Mesendoderm (in vitro differentiated cells): ENCODE data around the gene DCUN1D3.

Source experiments
- DNase-seq: peaks from one replicate; pipeline ENCODE4 v3.0.0; 2013
- H2AK5ac ChIP-seq: 2 replicates; pipeline ENCODE4 v1.6.1; 2013; ENCODE audit warnings: low read length, inconsistent platforms
- H2BK120ac ChIP-seq: 2 replicates; pipeline ENCODE4 v1.6.1; 2013; ENCODE audit warnings: low read depth, mild to moderate bottlenecking, low read length, moderate library complexity, mixed read lengths
- H2BK15ac ChIP-seq: replicated peaks from 2 replicates; pipeline ENCODE4 v1.6.1; 2013; ENCODE audit warnings: low read depth, mild to moderate bottlenecking, moderate library complexity
- H2BK5ac ChIP-seq: 2 replicates; pipeline ENCODE4 v1.6.1; 2013; ENCODE audit warnings: low read length, inconsistent platforms
- H3K18ac ChIP-seq: 2 replicates; pipeline ENCODE4 v1.6.1; 2013; ENCODE audit warnings: mild to moderate bottlenecking, low read length, mixed read lengths
- H3K23ac ChIP-seq: one replicate; pipeline ENCODE4 v1.6.1; 2013; ENCODE audit warnings: low read length
- H3K27ac ChIP-seq: 2 replicates; pipeline ENCODE4 v1.5.1; 2013; ENCODE audit warnings: low read depth, mild to moderate bottlenecking, inconsistent platforms, low read length, moderate library complexity
- H3K27me3 ChIP-seq: 2 replicates; pipeline ENCODE4 v1.6.1; 2013; ENCODE audit warnings: low read length, control low read depth, mild to moderate bottlenecking, inconsistent platforms; ENCODE audit not compliant: insufficient read depth, poor library complexity
- H3K36me3 ChIP-seq: 2 replicates; pipeline ENCODE4 v1.6.1; 2013; ENCODE audit warnings: low read length, inconsistent platforms; ENCODE audit not compliant: control insufficient read depth, insufficient read depth
- H3K4ac ChIP-seq: one replicate; pipeline ENCODE4 v1.6.1; 2013; ENCODE audit warnings: low read depth, mild to moderate bottlenecking, low read length, moderate library complexity
- H3K4me1 ChIP-seq: 2 replicates; pipeline ENCODE4 v1.6.1; 2013; ENCODE audit warnings: low read depth, low read length, inconsistent platforms; ENCODE audit not compliant: control insufficient read depth
- H3K4me2 ChIP-seq: 2 replicates; pipeline ENCODE4 v1.6.1; 2013; ENCODE audit warnings: low read length
- H3K4me3 ChIP-seq: 2 replicates; pipeline ENCODE4 v1.5.1; 2013; ENCODE audit warnings: mild to moderate bottlenecking, low read length
- H3K56ac ChIP-seq: one replicate; pipeline ENCODE4 v1.6.1; 2013; ENCODE audit warnings: low read length
- H3K79me1 ChIP-seq: 2 replicates; pipeline ENCODE4 v1.6.1; 2013; ENCODE audit warnings: low read length, inconsistent platforms
- H3K79me2 ChIP-seq: 2 replicates; pipeline ENCODE4 v1.6.1; 2013; ENCODE audit warnings: mild to moderate bottlenecking, low read length; ENCODE audit not compliant: control insufficient read depth, insufficient read depth
- H3K9ac ChIP-seq: 2 replicates; pipeline ENCODE4 v1.6.1; 2013; ENCODE audit warnings: low read length, inconsistent platforms
- H4K5ac ChIP-seq: one replicate; pipeline ENCODE4 v1.6.1; 2013; ENCODE audit warnings: low read length
- H4K8ac ChIP-seq: one replicate; pipeline ENCODE4 v1.6.1; 2013; ENCODE audit warnings: low read depth, mild to moderate bottlenecking, control low read depth, low read length, moderate library complexity
- WGBS: extraction: QIAGEN DNeasy Blood & Tissue Kit; methylation state at CpG from one replicate; pipeline ENCODE4 v1.1.7; 2013; ENCODE audit warnings: low lambda C conversion rate, missing lambda C conversion rate; ENCODE audit not compliant: insufficient coverage; ENCODE audit errors: extremely low coverage; 5-methylcytosine and 5-hydroxymethylcytosine counted together

Gene DCUN1D3

DNA sequence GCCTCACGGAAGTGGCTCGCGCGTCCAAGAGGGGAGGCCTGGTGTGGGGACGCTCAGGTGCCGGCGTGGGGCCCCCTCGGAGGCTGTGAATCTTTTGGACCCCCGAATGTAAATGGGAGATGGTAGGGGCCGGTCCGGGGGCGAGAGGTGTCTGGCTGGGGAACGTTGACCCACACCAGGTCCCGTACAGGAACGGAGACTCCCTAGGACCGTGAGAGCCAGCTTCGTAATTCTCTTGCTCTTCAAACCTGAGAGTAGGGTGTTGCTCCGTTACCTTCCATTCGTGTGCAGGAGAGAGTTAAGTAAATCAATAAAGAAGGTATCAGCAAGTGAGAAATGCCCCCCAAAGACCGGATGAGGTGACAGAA lies 894 bp upstream of the DCUN1D3 start:
- no peak overlapping the region for H2BK15ac ChIP-seq
- H3K79me1 ChIP-seq = peaks cover 21% of the 10 kb centered on the region
- peak overlapping the region; percentile 15 for H2BK5ac ChIP-seq
- peak overlapping the region; percentile 69 for H3K18ac ChIP-seq
- H3K79me2 ChIP-seq = peaks cover 32% of the 10 kb centered on the region
- H3K9ac ChIP-seq = peak overlapping the region; percentile 86
- H2AK5ac ChIP-seq = no peak overlapping the region
- H3K23ac ChIP-seq = peak overlapping the region; percentile 16
- peak overlapping the region; percentile 75 for H3K4ac ChIP-seq
- no CpG with 5 or more reads among the region's 20 CpGs for WGBS
- peak overlapping the region; percentile 82 for H4K8ac ChIP-seq
- H2BK120ac ChIP-seq = no peak overlapping the region
- peak overlapping the region; percentile 53 for H3K4me2 ChIP-seq
- peak overlapping the region; percentile 88 for H3K27ac ChIP-seq
- peak; percentile 55 for DNase-seq
- H3K27me3 ChIP-seq = no peaks in the 10 kb centered on the region
- peak overlapping the region; percentile 59 for H3K4me3 ChIP-seq
- peaks cover 2% of the 10 kb centered on the region for H3K4me1 ChIP-seq
- H3K36me3 ChIP-seq = no peaks in the 10 kb centered on the region
- H3K56ac ChIP-seq = peak overlapping the region; percentile 91
- H4K5ac ChIP-seq = no peak overlapping the region

- WGBS = no CpG with 5 or more reads among the region's 23 CpGs
- no peak overlapping the region for H3K23ac ChIP-seq
- H3K79me2 ChIP-seq = peaks cover 36% of the 10 kb centered on the region
- no peak overlapping the region for H2BK120ac ChIP-seq
- H3K4me2 ChIP-seq = peak overlapping the region; percentile 61
- peak overlapping the region; percentile 81 for H2BK5ac ChIP-seq
- H3K9ac ChIP-seq = peak overlapping the region; percentile 92
- H3K4ac ChIP-seq = peak overlapping the region; percentile 63
- H3K4me1 ChIP-seq = peaks cover 2% of the 10 kb centered on the region
- H2AK5ac ChIP-seq = no peak overlapping the region
- H4K5ac ChIP-seq = no peak overlapping the region
- H3K27ac ChIP-seq = no peak overlapping the region
- H2BK15ac ChIP-seq = no peak overlapping the region
- H3K56ac ChIP-seq = peak overlapping the region; percentile 95
- no peaks in the 10 kb centered on the region for H3K27me3 ChIP-seq
- H4K8ac ChIP-seq = no peak overlapping the region
- H3K18ac ChIP-seq = peak overlapping the region; percentile 29
- peak; percentile 29 for DNase-seq
- H3K79me1 ChIP-seq = peaks cover 22% of the 10 kb centered on the region
- no peaks in the 10 kb centered on the region for H3K36me3 ChIP-seq
- H3K4me3 ChIP-seq = peak overlapping the region; percentile 88
These were observed 470 bp downstream of the DCUN1D3 start for GRCh38 chr16:20899477-20900298.

GRCh38 chr16:20899071-20899470 lies 1.1 kb downstream of the DCUN1D3 start:
- Histone ChIP-seq H3K27ac (no peak overlapping the region), H2AK5ac (no peak overlapping the region), H3K9ac (peak overlapping the region; percentile 92), H3K56ac (peak overlapping the region; percentile 95), H3K27me3 (no peaks in the 10 kb centered on the region), H3K79me1 (peaks cover 24% of the 10 kb centered on the region), H2BK15ac (no peak overlapping the region), H4K5ac (no peak overlapping the region), H3K18ac (no peak overlapping the region), H4K8ac (no peak overlapping the region), H3K4me2 (peak overlapping the region; percentile 61), H2BK5ac (no peak overlapping the region), H3K79me2 (peaks cover 40% of the 10 kb centered on the region), H3K4me3 (peak overlapping the region; percentile 88), H3K23ac (no peak overlapping the region), H2BK120ac (no peak overlapping the region), H3K36me3 (no peaks in the 10 kb centered on the region), H3K4ac (no peak overlapping the region), H3K4me1 (peaks cover 2% of the 10 kb centered on the region)
- DNase-seq = peak; percentile 44
- WGBS = no CpG with 5 or more reads among the region's 5 CpGs

DNA sequence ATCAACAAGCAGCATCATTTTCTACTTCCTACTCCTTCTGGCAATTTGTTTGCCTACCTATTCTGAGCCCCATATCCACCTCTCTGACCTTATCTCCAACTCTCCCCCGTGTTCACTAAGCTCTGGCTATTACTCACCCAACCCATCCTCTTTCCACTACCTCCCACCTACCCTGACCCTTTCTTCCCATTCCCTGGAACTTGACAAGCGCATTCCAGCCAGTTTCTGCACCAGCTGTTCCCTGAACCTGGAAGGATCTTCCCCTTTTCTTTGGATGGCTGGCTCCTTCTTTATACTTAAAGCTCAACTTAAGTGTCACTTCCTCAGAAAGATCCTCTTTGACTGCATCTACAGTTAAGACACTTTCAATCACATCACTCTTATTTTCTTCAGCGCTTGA lies 2.2 kb downstream of the DCUN1D3 start:
- no peak overlapping the region for H3K27ac ChIP-seq
- WGBS = no CpG with 5 or more reads among the region's 3 CpGs

DNA sequence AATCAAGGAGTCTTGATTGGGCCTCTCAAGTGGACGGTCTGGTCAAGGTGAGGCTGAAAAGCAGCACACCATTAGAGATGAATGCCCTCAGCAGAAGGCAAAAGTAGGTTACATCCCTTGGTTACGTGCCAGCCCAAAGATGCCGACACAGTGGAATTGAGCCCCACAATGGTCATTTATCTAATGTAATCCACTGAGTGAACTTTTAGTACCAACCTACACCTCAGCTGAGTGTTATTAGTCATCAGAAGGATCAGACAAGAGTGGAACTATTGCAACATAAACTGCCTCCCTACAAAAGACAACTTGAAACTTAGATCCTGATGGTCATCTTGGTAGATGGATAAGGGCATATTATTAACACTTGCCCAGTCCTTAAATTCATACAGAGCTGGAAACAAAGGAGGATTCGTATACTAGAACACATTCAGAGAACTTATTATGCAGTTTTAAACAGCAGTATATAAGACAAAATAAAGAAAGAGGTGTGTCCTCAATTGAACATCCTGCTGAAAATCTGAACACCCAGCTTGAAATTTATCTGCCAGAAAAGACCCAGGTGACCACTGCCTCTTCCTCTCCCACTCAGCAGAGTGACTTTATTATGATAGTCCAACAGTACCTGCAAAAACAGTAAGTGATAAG lies 2.8 kb downstream of the DCUN1D3 start:
- Histone ChIP-seq H3K79me2 (peaks cover 44% of the 10 kb centered on the region), H2BK15ac (no peak overlapping the region), H2BK5ac (no peak overlapping the region), H3K4me2 (no peak overlapping the region), H3K36me3 (no peaks in the 10 kb centered on the region), H3K4ac (no peak overlapping the region), H2AK5ac (no peak overlapping the region), H3K79me1 (peaks cover 24% of the 10 kb centered on the region), H4K5ac (no peak overlapping the region), H4K8ac (no peak overlapping the region), H3K9ac (no peak overlapping the region), H3K27me3 (no peaks in the 10 kb centered on the region), H3K27ac (no peak overlapping the region), H2BK120ac (no peak overlapping the region), H3K4me3 (no peak overlapping the region), H3K4me1 (peaks cover 2% of the 10 kb centered on the region), H3K23ac (no peak overlapping the region), H3K56ac (no peak overlapping the region), H3K18ac (no peak overlapping the region)
- WGBS = no CpG with 5 or more reads among the region's 4 CpGs
- DNase-seq = no peak

More for the DNA sequence above, 2.2 kb downstream of the DCUN1D3 start:
- Histone ChIP-seq H3K4me1 (peaks cover 2% of the 10 kb centered on the region), H3K4ac (no peak overlapping the region), H2BK5ac (no peak overlapping the region), H4K8ac (no peak overlapping the region), H3K79me1 (peaks cover 24% of the 10 kb centered on the region), H3K27me3 (no peaks in the 10 kb centered on the region), H2BK120ac (no peak overlapping the region), H3K56ac (no peak overlapping the region), H4K5ac (no peak overlapping the region), H3K4me3 (no peak overlapping the region), H3K79me2 (peaks cover 41% of the 10 kb centered on the region), H2BK15ac (no peak overlapping the region), H3K18ac (no peak overlapping the region), H3K36me3 (no peaks in the 10 kb centered on the region), H3K4me2 (no peak overlapping the region), H2AK5ac (no peak overlapping the region), H3K23ac (peak overlapping the region; percentile 29), H3K9ac (peak overlapping the region; percentile 18)
- peak; percentile 54 for DNase-seq
